HG03378 (cell line): ENCODE results near the gene LSR.
"Not testable (repeated sequence)": the region's sequence is repeated elsewhere in the genome, so short reads cannot be mapped to it uniquely, and the experiment has no call there.

ENCODE experiments used
- ATAC-seq: cut with Tn5 transposase; IDR thresholded peaks from one replicate; pipeline ENCODE4 v1.9.1; 2021; ENCODE audit warnings: mild to moderate bottlenecking, moderate library complexity; ENCODE audit not compliant: unreplicated experiment

LSR gene

GRCh38 chr19:35284153-35285094, 35.6 kb downstream of the LSR start:
- no peak for ATAC-seq

GRCh38 chr19:35285095-35285449, 36.3 kb downstream of the LSR start:
- ATAC-seq = no peak

- ATAC-seq = not testable (repeated sequence)
These were observed 36.7 kb downstream of the LSR start for GRCh38 chr19:35285465-35285864.

- ATAC-seq = not testable (repeated sequence)
These were observed 37.3 kb downstream of the LSR start for GRCh38 chr19:35286101-35286500.

GRCh38 chr19:35287713-35288112, 38.9 kb downstream of the LSR start:
- no peak for ATAC-seq

GRCh38 chr19:35288331-35288730, 39.5 kb downstream of the LSR start:
- no peak for ATAC-seq

- no peak for ATAC-seq
These were observed 40.1 kb downstream of the LSR start for GRCh38 chr19:35288906-35289305.

- ATAC-seq = no peak
These were observed 41.8 kb downstream of the LSR start for GRCh38 chr19:35290381-35291127.

- no peak for ATAC-seq
These were observed 42.5 kb downstream of the LSR start for GRCh38 chr19:35291259-35291658.

- no peak for ATAC-seq
These were observed 43.1 kb downstream of the LSR start, which contains the start of gene MAG for GRCh38 chr19:35291916-35292315. TSS of gene MAG (plus strand) at chr19:35292161. CDS start at chr19:35295409, 3,248 bp downstream.

- ATAC-seq = no peak
These were observed 43.9 kb downstream of the LSR start for GRCh38 chr19:35292421-35293362.

- no peak for ATAC-seq
These were observed 44.5 kb downstream of the LSR start for GRCh38 chr19:35293363-35293739.

- ATAC-seq = no peak
These were observed 45.0 kb downstream of the LSR start for GRCh38 chr19:35293808-35294207.

GRCh38 chr19:35294328-35294727, 45.5 kb downstream of the LSR start:
- no peak for ATAC-seq

GRCh38 chr19:35294859-35295791, 46.3 kb downstream of the LSR start:
- ATAC-seq = no peak

GRCh38 chr19:35295792-35296462, 47.1 kb downstream of the LSR start:
- ATAC-seq = no peak

GRCh38 chr19:35296644-35297514, 48.1 kb downstream of the LSR start:
- no peak for ATAC-seq

- no peak for ATAC-seq
These were observed 48.7 kb downstream of the LSR start for GRCh38 chr19:35297515-35297848.
